NCI-H187 treated with DMSO at 0.1 percent for 48 hours (cell line): Measurements from ENCODE around the gene DCAF7.

Experiments
- DNase-seq: peaks from one replicate; lab custom pipeline; 2025; lab: John Stamatoyannopoulos, UW

DCAF7 gene, protein sequence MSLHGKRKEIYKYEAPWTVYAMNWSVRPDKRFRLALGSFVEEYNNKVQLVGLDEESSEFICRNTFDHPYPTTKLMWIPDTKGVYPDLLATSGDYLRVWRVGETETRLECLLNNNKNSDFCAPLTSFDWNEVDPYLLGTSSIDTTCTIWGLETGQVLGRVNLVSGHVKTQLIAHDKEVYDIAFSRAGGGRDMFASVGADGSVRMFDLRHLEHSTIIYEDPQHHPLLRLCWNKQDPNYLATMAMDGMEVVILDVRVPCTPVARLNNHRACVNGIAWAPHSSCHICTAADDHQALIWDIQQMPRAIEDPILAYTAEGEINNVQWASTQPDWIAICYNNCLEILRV

DNA sequence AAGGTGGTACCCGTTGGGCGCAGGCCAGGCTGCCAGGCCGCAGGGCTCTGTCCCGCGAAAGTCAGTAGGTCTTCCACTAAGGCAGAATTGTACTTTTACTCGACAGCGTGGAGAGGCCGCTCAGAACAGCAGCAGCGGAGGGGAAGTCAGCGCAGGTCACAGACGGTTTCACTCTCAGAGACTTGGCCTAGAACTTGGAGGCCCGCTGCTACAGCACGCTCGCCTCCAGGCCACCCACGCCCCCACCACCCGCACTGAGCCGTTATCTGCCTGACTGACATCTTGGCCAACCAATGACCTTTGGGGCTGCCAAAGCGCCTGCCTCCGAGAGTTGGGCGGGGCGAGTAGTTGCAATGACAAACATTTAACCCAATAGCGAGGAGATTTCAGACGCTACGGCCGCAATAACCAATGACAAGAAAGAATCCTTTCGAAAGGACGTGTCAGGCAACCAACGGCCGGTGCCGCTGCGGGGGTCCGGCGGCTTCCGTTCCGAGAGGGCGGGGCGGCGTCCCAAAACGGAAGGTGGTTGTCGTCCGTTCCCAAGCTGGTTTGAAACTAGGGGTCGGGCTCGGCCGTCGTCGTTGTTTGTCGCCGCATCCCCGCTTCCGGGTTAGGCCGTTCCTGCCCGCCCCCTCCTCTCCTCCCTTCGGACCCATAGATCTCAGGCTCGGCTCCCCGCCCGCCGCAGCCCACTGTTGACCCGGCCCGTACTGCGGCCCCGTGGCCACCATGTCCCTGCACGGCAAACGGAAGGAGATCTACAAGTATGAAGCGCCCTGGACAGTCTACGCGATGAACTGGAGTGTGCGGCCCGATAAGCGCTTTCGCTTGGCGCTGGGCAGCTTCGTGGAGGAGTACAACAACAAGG, at the start of gene DCAF7:
TSS of gene DCAF7 (plus strand) at position 532 of the 871 bp plus-strand sequence. CDS start at position 733, 201 bp downstream.
- peak; percentile 95 for DNase-seq

DNA sequence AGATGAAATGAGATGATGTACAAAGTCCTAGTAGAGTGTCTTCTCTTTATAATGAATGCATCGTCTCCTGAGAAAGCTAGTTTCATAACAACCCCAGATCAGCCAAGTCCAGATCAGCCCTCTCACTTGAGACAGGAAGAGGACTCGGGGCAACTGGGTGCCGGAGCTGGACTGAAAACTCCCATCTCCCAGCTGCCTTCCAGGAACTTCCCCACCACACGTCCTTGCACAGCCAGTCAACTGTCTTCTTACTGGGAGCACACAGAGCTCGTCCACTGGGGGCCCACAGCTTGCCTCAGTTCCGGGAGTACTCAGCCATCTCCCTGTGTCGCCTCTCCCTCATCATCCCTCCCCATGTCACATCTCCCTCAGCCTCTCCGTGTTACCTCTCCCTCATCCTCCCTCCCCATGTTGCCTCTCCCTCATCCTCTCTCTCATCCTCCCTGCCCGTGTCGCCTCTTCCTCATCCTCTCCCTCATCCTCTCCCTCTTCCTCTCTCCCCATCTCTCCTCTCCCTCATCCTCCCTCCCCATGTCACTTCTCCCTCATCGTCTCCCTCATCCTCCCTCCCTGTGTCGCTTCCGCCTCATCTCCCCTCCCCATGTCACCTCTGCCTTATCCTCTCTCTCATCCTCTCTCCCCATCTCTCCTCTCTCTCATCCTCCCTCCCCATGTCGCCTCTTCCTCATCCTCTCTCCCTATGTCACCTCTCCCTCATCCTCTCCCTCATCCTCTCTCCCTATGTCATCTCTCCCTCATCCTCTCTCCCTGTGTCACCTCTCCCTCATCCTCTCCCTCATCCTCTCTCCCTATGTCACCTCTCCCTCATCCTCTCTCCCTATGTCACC, 49.5 kb upstream of the DCAF7 start:
- no peak for DNase-seq

DNA sequence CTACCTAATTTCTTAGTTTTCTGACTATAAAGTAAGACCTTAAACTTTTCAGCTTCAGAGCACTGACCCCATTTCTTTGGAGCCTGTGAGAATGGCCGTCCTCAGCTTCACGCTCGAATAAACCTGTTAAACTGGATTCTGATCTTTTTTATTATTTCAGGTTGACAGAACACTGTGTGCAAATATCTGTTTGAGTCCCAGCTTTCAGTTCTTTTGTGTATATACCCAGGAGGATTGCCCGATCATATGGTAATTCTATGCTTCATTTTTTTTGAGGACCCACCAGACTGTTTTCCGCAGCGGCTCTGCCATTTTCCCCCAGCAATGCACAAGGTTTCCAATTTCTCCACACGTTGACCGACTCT, 47.0 kb upstream of the DCAF7 start:
- no peak for DNase-seq

DNA sequence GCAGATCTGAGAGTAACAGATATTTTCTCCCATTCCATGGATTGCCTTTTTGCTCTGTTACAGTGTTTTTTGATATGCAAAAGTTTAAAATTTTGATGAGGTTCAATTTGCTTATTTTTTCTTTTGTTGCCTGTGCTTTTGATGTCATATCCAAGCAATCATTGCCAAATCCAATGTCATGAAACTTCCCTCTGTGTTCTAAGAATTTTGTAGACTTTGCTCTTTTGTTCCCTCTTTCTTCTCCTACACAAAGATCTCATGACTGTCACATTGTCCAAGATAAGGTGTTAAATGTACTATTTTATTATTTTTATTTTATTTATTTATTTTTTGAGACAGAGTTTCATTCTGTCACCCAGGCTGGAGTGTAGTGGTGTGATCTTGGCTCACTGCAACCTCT, 46.0 kb upstream of the DCAF7 start:
- DNase-seq = no peak

DNA sequence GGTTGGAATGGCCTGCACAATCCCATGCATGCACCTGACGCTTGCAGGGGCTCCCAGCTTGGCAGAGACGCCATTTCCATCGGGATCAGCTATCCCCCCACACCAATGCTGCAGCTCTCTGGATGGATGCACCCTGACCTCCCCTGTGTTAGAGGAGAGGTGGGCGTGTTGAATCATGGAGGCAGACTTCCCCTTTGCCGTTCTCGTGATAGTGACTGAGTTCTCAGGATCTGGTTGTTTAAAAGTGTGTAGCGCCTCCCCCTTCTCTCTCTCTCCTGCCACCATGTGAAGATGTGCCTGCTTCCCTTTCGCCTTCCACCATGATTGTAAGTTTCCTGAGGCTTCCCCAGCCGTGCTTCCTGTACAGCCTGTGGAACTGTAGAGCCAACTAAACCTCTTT, 44.9 kb upstream of the DCAF7 start:
- DNase-seq = no peak

DNA sequence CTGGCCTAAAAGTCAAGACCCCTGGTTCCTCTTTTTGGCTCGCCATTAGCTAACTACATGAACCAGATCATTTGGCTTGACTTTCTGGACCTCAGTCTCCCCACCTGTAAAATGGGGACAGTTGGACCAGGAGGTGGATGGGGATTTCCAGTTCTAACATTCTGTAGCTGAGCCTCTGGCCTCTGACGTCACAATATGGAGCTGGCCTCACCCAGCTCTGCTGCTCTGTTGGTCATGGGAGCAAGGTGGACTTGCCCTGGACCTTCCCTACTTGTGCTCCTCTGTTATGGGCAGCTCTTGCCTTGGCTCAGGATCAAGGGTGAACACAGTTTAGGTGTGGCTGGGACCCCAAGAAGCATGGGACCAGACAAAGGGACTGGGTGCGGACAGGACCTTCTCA, 43.6 kb upstream of the DCAF7 start:
- DNase-seq = no peak

DNA sequence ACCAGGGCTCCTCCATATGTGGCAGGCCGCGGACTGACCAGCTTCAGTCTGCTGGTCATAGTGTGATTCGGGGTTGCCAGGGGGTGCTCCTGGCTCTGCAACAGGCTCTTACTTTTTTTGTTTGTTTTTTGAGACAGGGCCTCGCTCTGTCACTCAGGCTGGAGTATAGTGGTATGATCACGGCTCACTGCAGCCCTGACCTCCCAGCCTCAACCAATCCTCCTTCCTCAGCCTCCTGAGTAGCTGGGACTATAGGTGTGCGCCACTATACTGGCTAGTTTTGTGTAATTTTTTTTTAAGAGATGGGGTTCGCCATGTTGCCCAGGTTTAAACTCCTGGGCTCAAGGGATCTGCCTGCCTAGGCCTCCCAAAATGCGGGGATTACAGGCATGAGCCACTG, 38.9 kb upstream of the DCAF7 start:
- no peak for DNase-seq

DNA sequence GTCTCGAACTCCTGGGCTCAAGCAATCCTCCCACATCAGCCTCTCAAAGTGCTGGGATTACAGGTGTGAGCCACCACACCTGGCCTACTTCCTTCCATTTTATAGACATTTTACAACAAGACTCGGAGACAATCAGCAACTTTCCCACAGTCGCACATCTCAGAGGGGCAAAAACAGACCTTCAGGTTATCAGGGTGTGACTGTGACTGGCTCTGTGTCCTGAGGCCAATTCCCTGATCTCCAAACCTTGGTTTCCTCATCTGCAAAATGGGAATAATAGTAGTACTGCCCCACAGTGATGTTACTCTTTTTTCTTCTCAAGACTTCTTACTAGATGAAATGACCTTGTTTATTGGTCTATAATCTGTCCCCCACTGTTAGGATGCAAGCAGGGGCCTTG, 37.9 kb upstream of the DCAF7 start:
- no peak for DNase-seq

DNA sequence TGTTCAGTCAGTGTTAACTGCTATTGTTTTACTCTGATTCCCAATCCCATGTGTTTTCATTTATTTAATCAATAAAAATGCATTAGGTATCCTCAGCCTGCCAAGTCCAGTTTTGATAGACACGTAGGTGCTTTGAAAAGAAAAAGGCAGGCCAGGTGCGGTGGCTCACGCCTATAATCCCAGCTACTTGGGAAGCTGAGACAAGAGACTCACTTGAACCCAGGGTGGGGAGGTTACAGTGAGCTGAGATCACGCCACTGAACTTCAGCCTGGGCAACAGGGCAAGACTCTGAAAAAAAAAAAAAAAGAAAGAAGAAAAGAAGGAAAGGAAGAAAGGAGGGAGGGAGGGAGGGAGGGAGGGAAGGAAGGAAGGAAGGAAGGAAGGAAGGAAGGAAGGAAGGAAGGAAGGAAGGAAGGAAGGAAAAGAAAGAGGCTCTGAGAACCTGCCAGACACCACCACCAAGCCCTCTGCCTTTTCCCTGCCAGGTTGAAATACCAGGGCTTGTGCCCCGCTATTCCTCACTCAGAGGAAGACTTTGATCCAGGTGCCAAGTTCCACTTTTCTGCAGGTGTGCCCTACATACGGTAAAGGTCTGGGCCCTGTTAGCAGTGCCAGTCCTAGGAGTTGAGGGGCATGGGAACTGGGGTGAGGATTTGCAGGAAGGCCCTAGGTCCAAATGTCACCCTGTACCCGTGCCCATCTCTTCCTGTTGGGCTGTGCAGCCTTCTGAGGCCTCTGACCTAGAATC, 37.2 kb upstream of the DCAF7 start:
- DNase-seq = no peak

DNA sequence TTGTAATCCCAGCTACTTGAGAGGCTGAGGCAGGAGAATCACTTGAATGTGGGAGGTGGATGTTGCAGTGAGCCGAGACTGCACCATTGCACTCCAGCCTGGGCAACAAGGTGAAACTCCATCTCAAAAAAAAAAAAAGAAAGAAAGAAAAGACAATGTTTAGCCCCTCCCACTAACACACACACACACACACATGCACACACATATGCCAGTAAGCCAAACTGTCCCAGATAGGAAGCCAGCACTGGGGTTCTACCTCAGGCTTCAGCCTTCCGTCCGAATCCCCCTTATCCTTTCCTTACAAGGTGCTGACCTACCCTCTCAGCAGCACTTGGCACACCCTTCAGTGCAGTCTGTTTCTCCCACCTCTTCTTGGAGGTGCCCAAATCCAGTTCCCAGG, 35.8 kb upstream of the DCAF7 start:
- no peak for DNase-seq

DNA sequence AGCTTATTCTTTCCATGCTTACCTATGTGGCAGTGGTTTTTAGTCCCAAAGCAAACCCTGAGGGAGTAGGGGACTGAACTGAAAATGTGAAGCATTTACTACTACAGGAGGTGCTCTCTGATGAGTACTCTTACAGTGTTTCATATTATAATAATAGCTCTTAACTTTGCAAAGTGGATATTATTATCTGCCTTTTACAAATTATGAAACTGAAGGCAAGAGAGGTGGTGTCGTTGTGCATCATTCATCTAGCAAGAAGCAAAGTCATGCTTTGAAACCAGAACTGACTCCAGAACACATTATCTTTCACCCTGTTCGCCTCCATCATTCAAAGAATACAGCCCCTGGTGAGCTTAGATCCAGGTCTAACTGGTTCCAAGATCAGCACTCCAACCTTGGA, 35.3 kb upstream of the DCAF7 start:
- DNase-seq = no peak

DNA sequence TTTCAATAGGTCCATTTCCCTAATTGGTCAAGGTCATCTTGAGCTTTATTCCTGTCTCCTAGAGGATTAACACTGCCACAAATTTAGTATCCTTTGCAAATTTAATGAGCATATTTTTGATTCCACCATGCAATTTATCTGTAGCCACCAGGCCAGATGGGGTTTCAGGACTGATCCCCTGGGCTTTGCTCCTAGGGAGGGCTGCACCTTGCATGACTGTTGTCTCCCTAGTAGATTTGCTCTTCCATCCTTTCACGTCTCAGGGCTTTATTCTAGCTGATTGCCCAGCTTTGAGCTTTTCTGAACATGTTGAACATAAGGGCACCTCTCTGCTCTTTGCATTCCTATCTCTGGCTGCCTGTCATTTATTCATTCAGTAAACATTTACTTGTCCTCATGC, 34.9 kb upstream of the DCAF7 start:
- DNase-seq = no peak

DNA sequence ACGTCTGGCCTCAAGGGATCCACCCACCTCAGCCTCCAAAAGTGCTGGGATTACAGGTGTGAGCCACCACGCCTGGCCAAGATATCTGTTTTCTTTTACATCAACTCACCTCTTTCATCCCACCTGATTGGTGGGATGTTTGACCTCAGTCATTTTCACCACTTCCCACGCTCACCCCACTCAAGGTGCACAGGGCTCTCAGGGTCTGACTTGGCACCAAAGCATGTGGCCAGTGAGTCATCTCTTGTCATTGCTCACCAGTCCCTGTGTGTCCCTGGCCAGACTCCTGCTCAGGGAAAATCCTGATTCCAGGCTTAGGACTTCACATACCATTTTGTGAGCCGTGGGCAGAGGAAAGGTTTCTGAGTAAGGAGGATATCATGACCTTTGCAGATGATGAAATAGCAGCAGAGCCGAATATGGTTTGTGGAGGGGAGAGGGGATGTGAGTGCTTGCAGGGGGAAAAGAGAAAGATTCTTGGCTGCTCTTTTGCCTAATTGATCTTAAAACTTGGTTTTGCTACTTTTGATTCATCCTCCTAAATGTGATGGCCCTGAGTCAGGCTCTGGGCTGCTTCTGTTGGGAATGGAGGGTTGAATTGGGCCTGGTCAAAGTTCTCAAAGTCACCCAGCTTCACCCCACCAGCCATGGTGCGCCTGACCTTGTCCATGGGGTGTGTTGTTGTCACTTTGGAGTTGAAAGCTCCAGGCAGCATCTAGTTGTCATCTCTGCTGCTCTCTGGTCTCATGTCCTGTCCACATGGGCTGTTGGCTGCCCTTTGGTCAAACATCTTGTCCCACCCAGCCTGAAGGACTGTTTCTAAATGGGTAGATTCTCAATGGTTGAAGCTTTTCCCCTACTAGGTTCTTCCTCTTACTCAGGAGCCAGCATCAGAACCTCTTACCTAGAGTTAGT, 33.1 kb upstream of the DCAF7 start:
- no peak for DNase-seq

DNA sequence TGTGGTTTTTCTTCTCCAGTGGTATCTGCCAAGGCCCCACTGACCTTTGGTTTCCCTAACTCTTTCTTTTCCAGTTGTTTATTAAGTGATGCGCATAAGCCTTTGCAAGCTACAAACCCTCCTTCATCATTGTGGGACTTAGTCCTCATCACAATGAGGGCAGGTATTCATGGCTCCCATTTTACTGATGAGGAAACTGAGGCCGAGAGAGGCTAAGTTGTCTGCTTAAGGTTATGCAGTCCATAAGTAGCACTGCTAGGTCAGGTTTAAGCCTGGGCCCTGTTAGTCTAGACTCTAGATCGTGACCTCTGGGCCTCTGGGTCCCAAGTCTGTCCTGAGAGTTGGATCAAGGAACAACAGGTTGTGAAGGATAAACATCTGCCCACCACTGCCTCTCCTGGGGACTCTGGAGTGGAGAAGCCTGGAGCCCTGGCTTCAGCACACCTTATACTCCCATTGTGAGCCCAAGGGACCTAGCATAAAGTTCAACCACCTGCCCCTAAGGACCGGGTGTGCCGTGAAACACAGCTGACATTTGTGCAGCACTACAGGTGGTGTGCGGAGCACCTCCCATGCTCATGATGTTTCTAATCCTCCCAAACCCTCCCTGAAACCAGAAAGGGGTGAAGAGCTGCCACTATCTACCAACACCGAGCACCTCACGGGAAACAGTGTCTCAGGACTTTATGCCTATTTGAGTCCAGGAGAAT, 32.3 kb upstream of the DCAF7 start:
- DNase-seq = no peak

DNA sequence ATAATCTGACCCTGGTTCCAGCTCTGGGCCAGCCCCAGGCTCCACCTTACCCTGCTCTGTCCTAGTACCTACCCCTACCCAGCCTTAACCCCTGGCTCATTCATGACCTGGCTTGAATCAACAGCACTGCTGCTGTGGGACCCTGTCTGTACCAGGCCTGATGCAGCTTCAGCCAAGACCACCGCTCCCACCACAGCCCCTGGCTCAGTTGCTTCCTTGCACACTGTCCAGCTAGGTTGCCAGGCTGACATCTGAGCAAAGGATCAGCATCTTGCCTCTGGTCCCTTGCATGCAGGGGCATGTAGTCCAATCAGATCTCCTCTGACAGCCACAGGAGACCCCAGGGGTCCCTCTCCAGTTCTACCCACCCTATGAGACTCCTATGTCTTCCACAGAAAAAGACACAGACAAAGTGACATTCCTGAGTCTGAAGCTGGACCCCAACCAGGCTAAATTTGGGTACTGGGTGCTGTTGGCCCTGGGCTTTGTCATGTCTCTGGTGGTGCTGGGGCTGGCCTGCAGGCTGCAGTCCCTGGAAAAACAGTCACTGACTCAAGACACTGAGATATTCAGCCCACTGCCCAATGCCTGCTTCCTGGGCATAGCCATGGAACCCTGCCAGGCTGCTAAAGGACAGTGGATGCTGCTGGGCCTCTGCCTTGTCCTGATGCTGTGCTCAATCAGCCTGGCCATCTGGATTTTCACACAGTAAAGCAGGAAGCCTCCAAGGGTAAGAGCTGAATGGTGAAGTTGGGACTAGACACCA, 31.0 kb upstream of the DCAF7 start:
- DNase-seq = no peak

DNA sequence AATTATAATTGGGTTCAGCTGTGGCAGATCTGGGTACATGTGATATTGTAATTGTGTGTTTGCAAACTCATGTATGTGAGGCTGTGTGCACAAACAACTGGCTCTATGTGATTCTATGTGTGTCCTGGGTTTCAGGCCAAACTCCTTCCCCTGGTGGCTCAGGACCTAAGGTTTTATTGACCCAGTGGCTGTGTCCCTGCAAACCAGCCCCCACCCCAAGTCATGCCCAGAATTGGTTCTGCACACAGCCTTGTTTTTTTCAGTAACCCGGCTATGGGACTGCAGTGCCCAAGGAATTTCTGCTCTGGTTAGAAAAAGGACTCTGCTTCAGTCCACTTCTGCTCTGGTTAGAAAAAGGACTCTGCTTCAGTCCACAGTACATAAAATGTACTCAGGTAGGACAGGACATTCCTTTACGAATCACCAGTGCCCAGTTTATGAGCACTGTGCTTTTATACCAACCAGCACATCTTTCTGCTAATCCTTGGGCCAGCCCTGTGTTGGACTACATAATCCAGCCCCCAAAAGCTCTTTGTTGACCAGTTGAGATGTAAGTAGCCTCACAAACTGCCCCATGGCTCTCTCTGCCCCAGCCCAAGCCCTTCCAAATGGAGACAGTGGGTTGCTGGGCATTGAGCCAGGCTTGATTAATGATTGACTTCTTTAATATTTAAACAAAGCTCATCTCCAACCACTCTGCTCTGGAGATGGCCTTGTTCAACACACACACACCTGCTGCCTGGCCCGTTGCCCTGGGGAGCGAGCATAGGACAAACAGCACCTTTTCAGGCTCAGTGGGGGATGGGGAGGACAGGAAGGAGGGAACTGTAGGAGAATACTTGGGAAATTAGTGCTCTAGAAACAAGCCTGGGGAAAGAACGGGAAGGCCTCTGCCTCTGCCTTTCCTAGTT, 30.1 kb upstream of the DCAF7 start:
- peak; percentile 59 for DNase-seq

DNA sequence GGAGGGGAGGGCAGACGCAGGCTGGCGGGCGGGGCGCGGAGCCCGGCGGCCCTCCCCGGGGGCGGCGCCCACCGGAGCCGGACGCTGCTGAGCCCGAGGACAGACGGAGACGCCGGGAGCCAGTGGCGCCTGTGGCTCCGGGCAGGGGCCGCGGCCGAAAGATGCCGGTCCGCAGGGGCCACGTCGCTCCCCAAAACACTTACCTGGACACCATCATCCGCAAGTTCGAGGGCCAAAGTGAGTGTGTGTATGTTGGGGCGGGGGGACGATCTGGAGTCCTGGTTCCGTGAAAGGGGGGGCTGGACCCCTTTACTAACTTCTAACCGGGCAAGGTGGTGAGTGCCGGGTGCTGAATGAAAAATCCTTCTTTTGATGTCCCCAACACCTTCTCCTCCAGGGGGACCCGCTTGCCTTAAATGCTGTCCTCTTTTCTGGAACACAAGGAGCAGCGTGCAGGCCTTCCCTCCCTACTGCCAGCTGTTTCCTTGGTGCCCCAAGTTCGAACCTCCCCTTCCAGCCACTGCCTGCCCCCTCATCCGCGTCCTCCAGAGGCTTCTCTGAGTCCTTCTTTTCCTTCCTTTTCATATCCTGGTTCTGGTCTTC, 26.9 kb upstream of the DCAF7 start, which contains the start of gene KCNH6:
TSS of gene KCNH6 (plus strand) at position 106 of the 603 bp plus-strand sequence. CDS start at position 162, 56 bp downstream.
- DNase-seq = no peak

DNA sequence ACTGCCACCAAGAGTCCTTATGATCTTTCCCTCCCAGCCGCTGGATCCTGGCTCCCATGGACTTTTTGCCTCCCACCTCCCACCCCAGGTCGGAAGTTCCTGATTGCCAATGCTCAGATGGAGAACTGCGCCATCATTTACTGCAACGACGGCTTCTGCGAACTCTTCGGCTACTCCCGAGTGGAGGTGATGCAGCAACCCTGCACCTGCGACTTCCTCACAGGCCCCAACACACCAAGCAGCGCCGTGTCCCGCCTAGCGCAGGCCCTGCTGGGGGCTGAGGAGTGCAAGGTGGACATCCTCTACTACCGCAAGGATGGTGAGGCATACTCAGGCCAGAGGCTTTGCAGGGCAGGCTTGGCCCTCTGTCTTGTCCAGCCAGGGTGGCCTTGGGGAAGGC, 26.2 kb upstream of the DCAF7 start:
- no peak for DNase-seq
